ENCODE measurements around the gene PIP4K2C. TPM values are rescaled to one million over a fixed set of nuclear protein-coding genes. Genes with fewer than 3 reads are reported as not detected.

PIP4K2C gene
- total RNA-seq, 1 experiment from 2014 or later = 48.7 TPM

- ChIA-PET POLR2A (ENCODE audit: unreplicated experiment) (no interaction called here), CTCF (interaction anchor here (0.7 kb wide), 1 partner anchor 1720 kb away, joined by 11 read pairs; no protein-coding TSS in a partner anchor)
- TF ChIP-seq, protein P1, sequence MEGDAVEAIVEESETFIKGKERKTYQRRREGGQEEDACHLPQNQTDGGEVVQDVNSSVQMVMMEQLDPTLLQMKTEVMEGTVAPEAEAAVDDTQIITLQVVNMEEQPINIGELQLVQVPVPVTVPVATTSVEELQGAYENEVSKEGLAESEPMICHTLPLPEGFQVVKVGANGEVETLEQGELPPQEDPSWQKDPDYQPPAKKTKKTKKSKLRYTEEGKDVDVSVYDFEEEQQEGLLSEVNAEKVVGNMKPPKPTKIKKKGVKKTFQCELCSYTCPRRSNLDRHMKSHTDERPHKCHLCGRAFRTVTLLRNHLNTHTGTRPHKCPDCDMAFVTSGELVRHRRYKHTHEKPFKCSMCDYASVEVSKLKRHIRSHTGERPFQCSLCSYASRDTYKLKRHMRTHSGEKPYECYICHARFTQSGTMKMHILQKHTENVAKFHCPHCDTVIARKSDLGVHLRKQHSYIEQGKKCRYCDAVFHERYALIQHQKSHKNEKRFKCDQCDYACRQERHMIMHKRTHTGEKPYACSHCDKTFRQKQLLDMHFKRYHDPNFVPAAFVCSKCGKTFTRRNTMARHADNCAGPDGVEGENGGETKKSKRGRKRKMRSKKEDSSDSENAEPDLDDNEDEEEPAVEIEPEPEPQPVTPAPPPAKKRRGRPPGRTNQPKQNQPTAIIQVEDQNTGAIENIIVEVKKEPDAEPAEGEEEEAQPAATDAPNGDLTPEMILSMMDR (conservative IDR thresholded peaks at IDR 0.05) = no peak
- H3K27me3 ChIP-seq (ENCODE audit: insufficient read depth, low read depth) = no peaks in the 10 kb centered on the region
- no peak for DNase-seq
- H4K20me1 ChIP-seq (ENCODE audit: insufficient read depth) = peaks cover 10% of the 10 kb centered on the region; the same call in 1 of the 2 replicates
- TSS peak; percentile 37 for BruUV-seq (replicated peaks)
- H3K4me3 ChIP-seq = peak overlapping the region; percentile 59
- peak overlapping the region; percentile 76 for H3K4me2 ChIP-seq
- H2AFZ ChIP-seq = peak overlapping the region; percentile 88
- H3K9me3 ChIP-seq (ENCODE audit: insufficient read depth, low read depth) = no peaks in the 10 kb centered on the region
- peaks cover 29% of the 10 kb centered on the region for H3K79me2 ChIP-seq (ENCODE audit: low read depth)
- peaks cover 13% of the 10 kb centered on the region; the same call in 1 of the 2 replicates for H3F3A ChIP-seq (ENCODE audit: insufficient read depth, low read depth)
- intact Hi-C loops (cut with micrococcal nuclease; ENCODE audit: unreplicated experiment) = loop anchor here (2.0 kb wide), 2 partner anchors 23 to 45 kb away; partner anchors contain the start of genes MBD6 and PIP4K2C
- no peaks in the 10 kb centered on the region for H3K9me2 ChIP-seq (ENCODE audit: insufficient read depth)
- H3K4me1 ChIP-seq (replicated peaks; ENCODE audit: insufficient read depth) = peaks cover 9% of the 10 kb centered on the region
- peak overlapping the region; percentile 45 for H3K27ac ChIP-seq
- peaks cover 7% of the 10 kb centered on the region for H3K36me3 ChIP-seq (ENCODE audit: low read depth)
Measured at GRCh38 chr12:57545809-57546437, 45.1 kb upstream of the PIP4K2C start.

DNA sequence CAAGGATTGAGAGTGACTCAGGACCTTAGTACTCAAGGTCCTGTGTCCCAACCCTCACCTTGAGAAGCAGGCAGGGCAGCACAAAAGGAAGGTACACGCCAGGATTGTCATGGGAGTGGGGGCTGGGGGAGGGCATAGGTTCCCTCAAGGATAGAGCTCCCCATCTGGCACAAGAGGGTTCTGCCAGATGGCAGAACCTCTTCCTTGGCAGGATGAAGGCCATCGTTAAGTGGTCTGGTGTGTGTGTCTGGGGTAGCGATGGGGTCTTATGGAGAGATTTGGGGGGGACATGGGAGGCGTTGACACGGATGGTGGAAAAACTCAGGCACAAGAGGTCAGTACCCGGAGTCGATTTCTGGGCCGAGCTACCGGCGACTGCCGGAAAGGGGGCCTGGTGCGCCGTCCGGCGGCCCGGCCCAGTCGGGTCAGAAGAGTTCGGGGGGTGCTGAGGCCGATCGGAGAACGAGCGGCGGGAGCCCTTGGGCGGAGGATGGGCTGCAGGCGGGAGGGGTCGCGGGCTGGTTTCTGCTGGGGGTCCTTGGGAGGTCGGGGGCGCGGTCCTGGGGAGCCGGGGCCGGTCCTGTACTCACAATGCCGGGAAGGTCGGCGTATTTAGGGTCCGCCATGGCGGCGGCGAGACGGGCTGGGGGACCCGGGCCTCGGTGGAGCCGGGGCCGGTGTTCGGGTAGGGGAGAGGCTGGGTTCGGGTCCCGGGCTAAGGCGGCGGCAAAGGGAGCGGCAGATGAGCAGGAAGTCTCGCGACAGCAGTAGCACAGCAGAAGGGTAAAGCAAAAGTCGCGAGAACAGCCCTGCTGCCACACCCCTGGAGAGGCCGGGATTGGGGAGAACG lies 44.3 kb upstream of the PIP4K2C start, which contains the start of gene DCTN2:
TSS of gene DCTN2 (minus strand) at position 755 of the 850 bp plus-strand sequence. CDS start at position 626, 129 bp downstream.
- Histone ChIP-seq H3K27me3 (ENCODE audit: insufficient read depth, low read depth) (no peaks in the 10 kb centered on the region), H4K20me1 (ENCODE audit: insufficient read depth) (peaks cover 10% of the 10 kb centered on the region; the same call in 1 of the 2 replicates), H3K4me1 (replicated peaks; ENCODE audit: insufficient read depth) (peaks cover 9% of the 10 kb centered on the region), H3K9me2 (ENCODE audit: insufficient read depth) (no peaks in the 10 kb centered on the region), H3K4me2 (peak within 1 kb of the TSS; percentile 76), H3K79me2 (ENCODE audit: low read depth) (peaks cover 29% of the 10 kb centered on the region), H3K9me3 (ENCODE audit: insufficient read depth, low read depth) (no peaks in the 10 kb centered on the region), H3F3A (ENCODE audit: insufficient read depth, low read depth) (peaks cover 13% of the 10 kb centered on the region; the same call in 1 of the 2 replicates), H3K36me3 (ENCODE audit: low read depth) (peaks cover 7% of the 10 kb centered on the region), H3K27ac (peak within 1 kb of the TSS; percentile 45), H2AFZ (peak within 1 kb of the TSS; percentile 88), H3K4me3 (peak within 1 kb of the TSS; percentile 59)
- CTCF ChIA-PET = interaction anchor here (0.7 kb wide), 1 partner anchor 1721 kb away, joined by 11 read pairs; no protein-coding TSS in a partner anchor
- intact Hi-C loops (cut with micrococcal nuclease; ENCODE audit: unreplicated experiment) = loop anchor here (2.0 kb wide), 2 partner anchors 24 to 44 kb away; partner anchors contain the start of genes MBD6 and PIP4K2C
- peak; percentile 89 to 93 for DNase-seq
- TF ChIP-seq, protein P1 (conservative IDR thresholded peaks at IDR 0.05) = no peak; the same call in 1 of the 2 replicates
- no peak for TF ChIP-seq EZH2 (IDR thresholded peaks at IDR 0.05; ENCODE audit: low read depth)
- POLR2A ChIA-PET (ENCODE audit: unreplicated experiment) = interaction anchor here (0.6 to 0.7 kb wide), 4 partner anchors 45 to 233 kb away, joined by 3 to 7 read pairs (median 5); partner anchors contain the start of gene PIP4K2C
- BruUV-seq (replicated peaks) = no TSS peak

All from PC-9 (cell line).